Lower leg skin (tissue), 3 donors: ENCODE results near the gene MPST.

ENCODE experiments used
- CTCF ChIP-seq, 3 donors: fragments of 450-650 bp; IDR thresholded peaks; one replicate each; pipeline ENCODE4 v1.5.1; 2016; ENCODE audit warnings: antibody characterized with exemption in 3 of 3, mild to moderate bottlenecking in 3 of 3, moderate library complexity in 2 of 3
- POLR2A ChIP-seq, 2 donors: fragments of 450-650 bp; IDR thresholded peaks; one replicate each; pipeline ENCODE4 v1.6.1; 2016 to 2017; ENCODE audit warnings: antibody characterized with exemption in 2 of 2, mild to moderate bottlenecking in 1 of 2, moderate library complexity in 1 of 2

- TF ChIP-seq CTCF (IDR thresholded peaks at IDR 0.05) (no peak), POLR2A (IDR thresholded peaks at IDR 0.05) (no peak)
These were observed 41.5 kb downstream of the MPST start for GRCh38 chr22:37060801-37061610.
